HEK293T (cell line): ENCODE results near the gene OTUB2.

Experiments
- CTCF ChIA-PET: fragments of 350-600 bp; formaldehyde crosslinking; extraction: SDS; loops from one replicate; lab custom pipeline; 2021; ENCODE audit warnings: antibody characterized with exemption, inconsistent platforms; lab: Yijun Ruan, JAX
- POLR2A ChIA-PET: fragments of 350-600 bp; formaldehyde crosslinking; extraction: SDS; loops from one replicate; lab custom pipeline; 2020; ENCODE audit warnings: antibody characterized with exemption, inconsistent platforms; lab: Yijun Ruan, JAX
- DNase-seq: peaks from one replicate; pipeline ENCODE4 v3.0.0; 2012; ENCODE audit warnings: mixed read lengths; ENCODE audit errors: extremely low spot score
- ARNT ChIP-seq: fragments of 450-650 bp; IDR thresholded peaks from 2 replicates; pipeline ENCODE4 v1.6.1; 2017; ENCODE audit warnings: mild to moderate bottlenecking
- BHLHE40 ChIP-seq: fragments of 450-650 bp; IDR thresholded peaks from 2 replicates; pipeline ENCODE4 v1.6.1; 2016; ENCODE audit warnings: mild to moderate bottlenecking, moderate library complexity, borderline replicate concordance
- CTBP1 ChIP-seq: fragments of 450-650 bp; IDR thresholded peaks from 2 replicates; pipeline ENCODE4 v1.6.1; 2016; ENCODE audit warnings: borderline replicate concordance
- ELF4 ChIP-seq: fragments of 450-650 bp; IDR thresholded peaks from 2 replicates; pipeline ENCODE4 v1.6.1; 2017; ENCODE audit warnings: antibody characterized with exemption
- FOXA1 ChIP-seq: fragments of 450-650 bp; IDR thresholded peaks from 2 replicates; pipeline ENCODE4 v1.6.1; 2016; ENCODE audit warnings: mild to moderate bottlenecking
- FOXK2 ChIP-seq: fragments of 450-650 bp; IDR thresholded peaks from 2 replicates; pipeline ENCODE4 v1.6.1; 2016; ENCODE audit warnings: mild to moderate bottlenecking
- FOXM1 ChIP-seq: fragments of 450-650 bp; IDR thresholded peaks from 2 replicates; pipeline ENCODE4 v1.6.1; 2017; ENCODE audit warnings: mild to moderate bottlenecking, borderline replicate concordance
- HDGF ChIP-seq: fragments of 450-650 bp; IDR thresholded peaks from 2 replicates; pipeline ENCODE4 v1.6.1; 2017; ENCODE audit warnings: antibody characterized with exemption, borderline replicate concordance
- L3MBTL2 ChIP-seq: fragments of 450-650 bp; conservative IDR thresholded peaks from 2 replicates; pipeline ENCODE4 v1.6.1; 2016; ENCODE audit warnings: mild to moderate bottlenecking
- LEF1 ChIP-seq: fragments of 450-650 bp; IDR thresholded peaks from 2 replicates; pipeline ENCODE4 v1.6.1; 2017; ENCODE audit warnings: mild to moderate bottlenecking, borderline replicate concordance
- NFRKB ChIP-seq: fragments of 450-650 bp; IDR thresholded peaks from 2 replicates; pipeline ENCODE4 v1.6.1; 2016; ENCODE audit warnings: mild to moderate bottlenecking, moderate library complexity
- SP1 ChIP-seq: fragments of 450-650 bp; IDR thresholded peaks from 2 replicates; pipeline ENCODE4 v1.6.1; 2017
- SUZ12 ChIP-seq: fragments of 450-650 bp; IDR thresholded peaks from 2 replicates; pipeline ENCODE4 v1.6.1; 2016; ENCODE audit warnings: mild to moderate bottlenecking
- TARDBP ChIP-seq: fragments of 450-650 bp; IDR thresholded peaks from 2 replicates; pipeline ENCODE4 v1.6.1; 2016
- ZNF384 ChIP-seq: fragments of 450-650 bp; IDR thresholded peaks from 2 replicates; pipeline ENCODE4 v1.6.1; 2016
- TF ChIP-seq, protein P1 (sequence below): fragments of 450-650 bp; IDR thresholded peaks from 2 replicates; pipeline ENCODE4 v1.6.1; 2016

The OTUB2 gene

GRCh38 chr14:93984987-93985410 lies 41.1 kb upstream of the OTUB2 start:
- TF ChIP-seq FOXK2 (no peak), L3MBTL2 (peak; percentile 59), ZNF384 (no peak)
- TF ChIP-seq, protein P1, sequence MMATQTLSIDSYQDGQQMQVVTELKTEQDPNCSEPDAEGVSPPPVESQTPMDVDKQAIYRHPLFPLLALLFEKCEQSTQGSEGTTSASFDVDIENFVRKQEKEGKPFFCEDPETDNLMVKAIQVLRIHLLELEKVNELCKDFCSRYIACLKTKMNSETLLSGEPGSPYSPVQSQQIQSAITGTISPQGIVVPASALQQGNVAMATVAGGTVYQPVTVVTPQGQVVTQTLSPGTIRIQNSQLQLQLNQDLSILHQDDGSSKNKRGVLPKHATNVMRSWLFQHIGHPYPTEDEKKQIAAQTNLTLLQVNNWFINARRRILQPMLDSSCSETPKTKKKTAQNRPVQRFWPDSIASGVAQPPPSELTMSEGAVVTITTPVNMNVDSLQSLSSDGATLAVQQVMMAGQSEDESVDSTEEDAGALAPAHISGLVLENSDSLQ, result no peak
- peak; percentile 65 for DNase-seq
- POLR2A ChIA-PET, result no interaction called here
- CTCF ChIA-PET, result interaction anchor here (0.9 to 1.8 kb wide), 5 partner anchors 14 to 48 kb away, joined by 3 to 9 read pairs (median 4); no protein-coding TSS in a partner anchor

DNA sequence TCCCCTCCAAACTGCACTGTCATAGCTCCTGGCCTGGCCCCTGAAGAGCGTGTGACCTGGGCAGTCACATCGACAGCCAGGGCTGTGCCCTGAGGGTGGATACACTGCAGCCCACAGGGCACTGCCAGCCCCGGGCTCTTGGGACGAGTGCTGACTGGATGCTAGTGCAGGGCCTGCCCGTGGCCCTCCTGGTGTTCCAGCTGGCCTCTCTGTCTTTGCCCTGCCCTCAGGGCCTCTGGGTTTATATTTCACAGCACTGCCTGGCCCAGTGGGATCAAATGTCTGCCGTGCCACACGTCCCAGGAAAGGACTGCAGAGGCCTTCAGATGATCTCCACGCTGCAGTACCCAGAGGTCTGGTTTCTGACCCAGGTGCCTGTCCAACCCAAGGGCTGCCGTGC lies 39.2 kb upstream of the OTUB2 start:
- no peak for TF ChIP-seq ARNT
- no peak for TF ChIP-seq FOXM1
- TF ChIP-seq L3MBTL2, result no peak
- TF ChIP-seq SUZ12, result no peak
- TF ChIP-seq FOXA1, result no peak
- no peak for TF ChIP-seq SP1
- no peak for TF ChIP-seq BHLHE40
- TF ChIP-seq, protein P1, result no peak
- TF ChIP-seq CTBP1, result no peak
- TF ChIP-seq HDGF, result no peak
- no peak for TF ChIP-seq TARDBP
- TF ChIP-seq ZNF384, result no peak
- no peak for TF ChIP-seq LEF1
- no peak for TF ChIP-seq NFRKB
- no peak for TF ChIP-seq ELF4
- TF ChIP-seq FOXK2, result no peak
- no peak for DNase-seq
- ChIA-PET POLR2A (no interaction called here), CTCF (interaction anchor here (0.7 to 1.2 kb wide), 3 partner anchors 16 to 47 kb away, joined by 3 to 4 read pairs (median 4); no protein-coding TSS in a partner anchor)

GRCh38 chr14:93987376-93987775 lies 38.8 kb upstream of the OTUB2 start:
- no peak for TF ChIP-seq FOXM1
- CTCF ChIA-PET, result interaction anchor here (1.2 kb wide), 1 partner anchor 47 kb away, joined by 4 read pairs; no protein-coding TSS in a partner anchor
- POLR2A ChIA-PET, result no interaction called here
- no peak for DNase-seq

- ChIA-PET CTCF (interaction anchor here (1.2 kb wide), 1 partner anchor 48 kb away, joined by 4 read pairs; no protein-coding TSS in a partner anchor), POLR2A (no interaction called here)
- DNase-seq, result no peak
- no peak for TF ChIP-seq SP1
- no peak for TF ChIP-seq HDGF
- TF ChIP-seq NFRKB, result no peak
- no peak for TF ChIP-seq TARDBP
- no peak for TF ChIP-seq SUZ12
- TF ChIP-seq, protein P1, result no peak
- TF ChIP-seq CTBP1, result no peak
- no peak for TF ChIP-seq ARNT
- TF ChIP-seq FOXK2, result no peak
- TF ChIP-seq ELF4, result no peak
- no peak for TF ChIP-seq FOXM1
- TF ChIP-seq L3MBTL2, result no peak
- TF ChIP-seq BHLHE40, result no peak
These were observed 38.2 kb upstream of the OTUB2 start for GRCh38 chr14:93987815-93988476.

DNA sequence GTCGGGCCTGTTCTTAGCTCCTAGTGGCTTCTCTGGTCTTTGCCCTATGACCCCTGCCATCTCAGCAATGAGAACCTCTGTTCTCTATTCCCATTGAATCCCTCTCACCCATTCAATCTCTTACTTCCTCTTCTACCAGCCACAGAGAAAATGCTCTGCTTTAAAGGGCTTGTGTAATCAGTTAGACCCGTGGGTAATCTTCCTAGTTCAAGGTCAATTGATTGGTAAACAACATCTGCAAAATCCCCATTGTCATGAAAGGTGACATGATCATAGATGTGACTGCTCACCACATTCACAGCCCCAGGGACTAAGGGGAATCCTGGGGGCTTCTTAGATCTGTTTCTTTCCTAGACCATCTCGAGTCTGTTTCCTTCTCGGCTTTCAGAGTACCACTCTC lies 36.2 kb upstream of the OTUB2 start:
- ChIA-PET POLR2A (no interaction called here), CTCF (no interaction called here)
- no peak for DNase-seq
- TF ChIP-seq LEF1 (no peak), CTBP1 (no peak), BHLHE40 (no peak), ZNF384 (no peak), NFRKB (no peak), FOXM1 (no peak)
- TF ChIP-seq, protein P1, result no peak

- ChIA-PET POLR2A (no interaction called here), CTCF (interaction anchor here (1.2 to 2.2 kb wide), 2 partner anchors 52 to 141 kb away, joined by 3 to 11 read pairs; no protein-coding TSS in a partner anchor)
- no peak for DNase-seq
- TF ChIP-seq, protein P1, result no peak
- no peak for TF ChIP-seq ZNF384
- TF ChIP-seq ARNT, result no peak
- TF ChIP-seq SP1, result no peak
- TF ChIP-seq LEF1, result no peak
- no peak for TF ChIP-seq ELF4
These were observed 34.9 kb upstream of the OTUB2 start for GRCh38 chr14:93991212-93991611.
